HG02763 (cell line): ENCODE results near the gene CAPN10.

Experiments used
- ATAC-seq: cut with Tn5 transposase; IDR thresholded peaks from one replicate; pipeline ENCODE4 v1.9.1; 2021; ENCODE audit warnings: mild to moderate bottlenecking, moderate library complexity; ENCODE audit not compliant: unreplicated experiment

CAPN10 gene

DNA sequence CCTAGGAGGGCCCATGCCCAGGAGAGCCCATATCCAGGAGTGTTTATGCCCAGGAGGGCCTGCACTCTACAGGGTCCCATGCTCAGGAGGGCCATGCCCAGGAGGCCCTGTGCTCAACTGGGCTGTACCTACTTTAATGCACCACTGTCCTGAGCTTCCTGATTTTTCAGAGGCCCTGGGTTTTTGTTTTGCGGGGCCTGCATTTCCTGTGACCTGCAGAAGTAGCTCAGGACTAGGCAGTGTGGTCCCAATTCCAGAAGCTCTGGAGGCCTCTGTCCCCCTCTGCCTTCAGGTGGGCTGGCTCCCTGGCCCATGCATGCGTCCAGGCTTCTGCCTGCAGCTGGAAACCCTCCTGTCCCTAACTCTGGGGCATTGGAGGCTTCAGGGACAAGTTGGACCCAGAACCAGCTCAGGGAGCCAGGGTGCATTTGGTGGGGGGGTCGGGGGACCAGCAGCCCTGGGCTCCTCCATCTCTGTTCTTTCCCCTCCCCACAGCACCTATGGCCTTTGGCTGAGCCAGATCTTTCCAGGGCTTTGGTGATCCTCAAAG, 49.5 kb downstream of the CAPN10 start:
- ATAC-seq, result no peak

GRCh38 chr2:240636563-240637115, 50.1 kb downstream of the CAPN10 start:
- ATAC-seq, result no peak

GRCh38 chr2:240637116-240637900, 50.8 kb downstream of the CAPN10 start:
- no peak for ATAC-seq

DNA sequence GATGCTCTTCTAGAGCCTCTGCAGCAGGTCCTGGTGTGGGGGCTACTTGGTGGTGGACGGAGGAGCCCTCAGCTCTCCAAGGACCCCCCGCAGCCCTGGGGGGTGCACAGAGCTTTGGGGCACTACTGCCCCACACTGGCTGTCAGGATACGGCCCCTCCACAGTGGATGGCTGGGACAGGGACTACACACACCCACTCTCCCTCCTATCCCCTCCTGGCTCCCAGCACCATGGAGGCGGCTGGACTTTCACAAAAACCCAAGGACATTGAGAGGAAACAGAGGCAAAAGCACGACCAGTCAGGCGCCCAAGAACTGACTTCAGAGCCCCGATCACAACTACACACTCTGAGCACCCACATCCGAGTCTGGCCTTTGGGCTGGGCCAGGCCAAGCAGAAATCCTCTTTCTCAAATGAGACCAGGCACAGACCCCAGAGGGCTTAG, 51.4 kb downstream of the CAPN10 start:
- no peak for ATAC-seq

- no peak for ATAC-seq
These were observed 52.1 kb downstream of the CAPN10 start for GRCh38 chr2:240638512-240639160.

DNA sequence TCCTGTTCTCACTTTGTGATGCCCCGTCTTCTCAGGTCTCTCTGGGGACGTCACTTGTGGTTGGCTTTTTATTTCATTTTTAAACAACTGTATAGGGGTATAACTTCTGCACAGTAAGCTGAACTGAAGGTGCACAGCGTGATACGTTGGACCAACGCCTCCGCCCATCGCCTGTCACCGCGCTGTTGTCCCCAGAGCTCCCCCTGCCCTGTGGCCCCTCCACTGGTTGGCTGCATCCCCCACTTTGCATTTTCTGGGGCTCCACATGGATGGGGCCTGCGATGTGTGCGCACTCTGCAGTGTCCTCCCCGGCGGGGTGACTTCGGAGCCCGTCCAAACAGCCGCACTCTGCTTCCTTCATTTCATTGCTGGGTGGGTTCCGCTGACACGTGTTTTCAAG, 53.0 kb downstream of the CAPN10 start:
- ATAC-seq, result no peak

DNA sequence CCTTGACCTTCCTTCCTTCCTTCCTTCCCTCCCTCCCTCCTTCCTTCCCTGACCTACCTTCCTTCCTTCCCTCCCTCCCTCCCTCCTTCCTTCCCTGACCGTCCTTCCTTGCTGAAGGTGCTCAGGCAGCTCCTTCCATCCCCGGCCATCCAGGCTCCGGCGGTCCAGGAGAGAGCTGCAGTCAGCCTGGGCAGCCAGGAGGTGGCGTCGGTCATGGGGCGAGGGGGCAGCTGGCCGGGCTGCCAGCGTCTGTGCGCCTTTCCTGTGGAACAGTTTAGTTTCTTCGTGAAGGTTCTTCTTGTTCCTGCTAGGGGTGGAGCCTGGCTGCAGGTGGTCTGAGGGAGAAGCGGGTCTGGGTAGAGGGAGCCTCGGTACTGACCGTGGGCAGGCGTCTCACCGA, 54.4 kb downstream of the CAPN10 start:
- ATAC-seq, result no peak

DNA sequence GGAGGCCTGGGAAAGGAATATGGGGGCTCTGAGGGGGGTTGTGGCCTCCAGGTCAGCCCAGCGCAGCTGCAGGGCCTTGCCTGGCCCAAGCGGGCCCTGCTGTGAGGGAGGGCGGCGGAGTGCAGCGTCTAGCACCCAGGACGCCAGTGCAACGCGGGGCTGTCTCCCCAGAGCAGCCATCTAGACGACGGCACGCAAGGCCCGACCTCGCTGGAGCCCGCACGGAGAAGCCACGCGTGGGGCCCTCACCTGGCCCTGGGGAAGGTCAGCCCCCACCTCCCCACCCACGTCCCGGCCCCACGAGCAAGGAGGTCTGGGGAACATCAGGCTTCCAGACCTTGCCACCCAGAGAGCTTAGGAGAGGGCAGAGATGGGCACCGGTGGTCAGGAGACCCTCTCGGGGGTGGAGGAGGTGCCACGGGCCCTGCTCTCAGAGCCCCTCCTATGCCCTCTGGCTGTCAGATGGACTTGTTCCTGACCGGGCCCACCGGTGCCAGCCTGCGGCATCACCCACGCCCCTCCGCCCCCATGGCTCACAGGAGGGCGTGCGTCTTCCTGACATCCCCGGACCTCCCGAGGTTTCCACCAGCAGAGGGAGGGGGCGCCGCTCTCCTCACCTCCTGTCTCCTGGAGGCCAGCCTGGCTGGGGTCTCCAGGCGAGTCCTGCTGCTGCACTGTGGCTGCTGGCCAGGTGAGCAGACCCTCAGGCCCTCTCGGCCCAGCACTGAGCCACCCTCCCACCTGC, 55.7 kb downstream of the CAPN10 start:
- no peak for ATAC-seq

- ATAC-seq, result no peak
These were observed 56.2 kb downstream of the CAPN10 start for GRCh38 chr2:240642806-240643092.

DNA sequence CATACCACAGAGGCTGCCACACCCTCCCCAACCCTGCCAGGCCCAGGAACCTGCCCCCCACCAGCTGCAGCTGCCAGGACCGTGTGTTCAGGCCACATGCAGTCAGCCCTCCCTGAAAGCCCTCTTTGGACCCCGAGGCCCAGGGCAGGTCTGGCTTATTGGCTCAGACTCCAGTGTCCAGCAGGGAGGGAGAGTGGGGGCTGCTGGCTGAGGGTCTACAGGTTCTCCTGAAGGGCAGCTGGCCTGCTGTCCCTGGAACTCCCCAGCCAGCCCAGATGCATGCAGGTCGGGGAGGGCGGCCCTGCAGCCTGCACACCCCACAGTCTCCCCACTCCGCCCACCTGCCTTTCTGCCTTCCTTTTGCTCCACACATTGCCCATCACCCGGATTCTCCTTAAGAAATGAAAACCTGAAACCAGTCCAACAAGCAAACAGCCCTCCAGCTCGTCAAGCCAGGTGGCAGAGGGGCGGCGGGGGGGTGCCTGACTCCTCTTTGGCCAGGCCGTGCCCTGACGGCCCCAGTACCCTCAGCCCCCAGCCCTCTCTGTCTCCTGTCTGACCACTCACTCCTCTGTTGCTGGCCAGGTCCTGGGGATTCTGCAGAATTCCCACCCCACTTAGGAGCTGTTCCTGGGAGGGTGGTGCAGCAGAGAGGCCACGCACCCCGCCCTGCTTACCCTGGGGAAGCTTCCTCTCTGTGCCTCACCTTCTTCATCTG, 56.7 kb downstream of the CAPN10 start:
- no peak for ATAC-seq

- ATAC-seq, result no peak
These were observed 57.2 kb downstream of the CAPN10 start for GRCh38 chr2:240643811-240644150.

GRCh38 chr2:240644171-240644651, 57.7 kb downstream of the CAPN10 start:
- no peak for ATAC-seq

DNA sequence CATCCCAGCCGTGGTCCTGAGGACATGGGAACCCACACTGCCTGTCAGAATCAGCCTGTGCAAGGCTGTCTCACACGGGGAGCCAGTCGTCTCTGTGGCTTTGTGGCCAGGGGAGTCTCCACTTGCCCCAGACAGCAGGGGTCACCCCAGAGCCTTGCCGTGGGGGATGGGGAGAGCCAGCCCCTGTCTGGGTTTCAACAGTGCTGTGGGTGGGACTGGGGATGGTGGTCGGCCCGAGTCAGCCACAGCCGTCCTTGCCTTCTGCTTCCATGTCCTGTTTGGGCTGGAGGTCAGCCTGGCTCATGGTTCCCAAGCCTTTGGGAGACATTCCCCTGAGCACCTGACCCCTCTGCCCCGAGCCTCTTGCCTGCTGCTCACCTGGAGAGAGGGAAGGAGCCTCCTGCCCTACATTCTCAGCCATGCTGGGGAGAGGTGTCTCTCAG, 58.3 kb downstream of the CAPN10 start:
- no peak for ATAC-seq

GRCh38 chr2:240645346-240645745, 58.8 kb downstream of the CAPN10 start:
- ATAC-seq, result no peak

DNA sequence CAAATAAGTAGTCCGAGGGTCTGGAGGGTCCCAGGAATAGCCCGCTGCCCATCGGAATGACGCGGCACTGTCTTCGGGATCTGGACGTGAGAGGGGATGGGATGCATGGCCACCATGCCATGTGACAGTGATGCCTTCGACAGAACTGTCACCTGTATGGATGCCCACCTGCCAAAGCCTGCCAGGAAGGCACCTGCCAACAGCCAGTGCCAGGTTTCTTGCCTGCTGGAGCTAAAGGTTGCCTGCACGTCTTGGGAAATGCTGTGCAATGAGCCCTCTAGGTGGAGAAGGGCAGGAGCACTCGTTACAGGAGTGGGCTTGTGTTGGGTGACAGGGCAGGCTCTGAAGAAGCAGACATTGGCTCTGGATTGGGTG, 59.3 kb downstream of the CAPN10 start:
- no peak for ATAC-seq

GRCh38 chr2:240646176-240646899, 59.8 kb downstream of the CAPN10 start:
- ATAC-seq, result no peak

DNA sequence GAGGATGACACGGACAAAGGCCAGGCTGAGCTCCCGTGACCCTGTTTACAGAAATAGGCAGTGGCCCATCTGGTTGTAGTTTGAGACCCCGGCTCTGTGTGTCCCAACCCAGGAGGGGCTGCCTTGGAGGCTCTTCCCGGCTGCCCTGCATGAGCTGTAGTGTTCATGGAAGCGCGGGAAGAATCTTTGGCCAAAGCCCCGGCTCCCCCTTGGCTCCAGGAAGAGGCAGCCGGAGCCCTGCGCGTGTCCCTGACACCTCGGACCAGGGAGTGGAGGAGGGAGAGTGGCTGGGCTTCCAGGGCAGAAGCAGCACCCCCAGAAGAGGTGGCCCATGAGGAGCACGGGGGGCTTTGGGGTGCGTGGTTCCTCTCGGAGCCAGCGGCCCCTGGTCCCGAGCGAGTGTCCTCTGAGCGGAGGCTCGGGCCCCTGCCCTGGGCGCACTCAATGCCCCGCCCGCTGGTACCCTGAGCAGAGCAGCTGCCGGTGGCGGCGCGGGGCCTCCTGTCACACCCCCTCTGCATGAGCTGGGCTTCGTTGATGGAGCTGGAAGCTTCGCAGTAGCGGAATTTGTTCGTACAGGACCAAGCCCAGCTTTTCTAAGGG, 60.5 kb downstream of the CAPN10 start:
- no peak for ATAC-seq

GRCh38 chr2:240647503-240648154, 61.1 kb downstream of the CAPN10 start:
- no peak for ATAC-seq

DNA sequence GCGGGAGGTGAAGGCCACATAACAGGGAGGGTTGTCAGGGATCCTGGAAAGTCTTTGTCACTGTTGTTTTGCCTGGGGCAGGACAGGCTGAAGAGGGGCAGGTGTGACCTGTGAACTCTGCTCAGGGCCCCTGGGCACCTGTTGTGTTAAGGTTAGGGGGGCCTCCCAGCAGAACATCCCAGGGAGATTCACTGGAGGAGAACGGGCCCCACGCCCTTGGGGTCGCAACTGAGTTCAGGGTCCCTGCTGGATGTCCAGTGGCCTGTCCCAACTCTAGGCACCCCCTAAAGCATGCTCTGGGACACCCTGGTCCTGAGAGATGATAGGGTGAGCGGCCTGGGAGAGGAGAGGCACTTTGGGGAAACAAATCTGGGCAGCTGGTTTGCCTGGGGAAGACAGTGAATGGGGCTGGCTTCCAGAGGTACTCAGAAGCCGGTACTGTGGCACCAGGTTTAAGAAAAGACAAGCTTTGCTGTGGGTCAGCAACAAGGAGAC, 61.7 kb downstream of the CAPN10 start:
- ATAC-seq, result no peak
